Inflammatory macrophage treated with lipopolysaccharide for 1 hour (primary cell): ENCODE data around the gene TSPAN5.
"Not testable (repeated sequence)": the region's sequence is repeated elsewhere in the genome, so short reads cannot be mapped to it uniquely, and the experiment has no call there.

Experiments used
- DNase-seq, 2 donors: peaks; one replicate each; pipeline ENCODE4 v3.0.0-alpha.2; 2020 to 2022

Gene TSPAN5

GRCh38 chr4:98542011-98542410 lies 116.4 kb downstream of the TSPAN5 start:
- no peak for DNase-seq

GRCh38 chr4:98540803-98541202 lies 117.6 kb downstream of the TSPAN5 start:
- no peak for DNase-seq

- no peak for DNase-seq
Measured at GRCh38 chr4:98539741-98540140, 118.7 kb downstream of the TSPAN5 start.

- DNase-seq = peak in 1 of 2 donors; percentile 35
Measured at GRCh38 chr4:98539299-98539698, 119.1 kb downstream of the TSPAN5 start.

- no peak for DNase-seq
Measured at GRCh38 chr4:98536631-98537030, 121.8 kb downstream of the TSPAN5 start.

GRCh38 chr4:98534146-98534545 lies 124.3 kb downstream of the TSPAN5 start:
- not testable (repeated sequence) for DNase-seq

- DNase-seq = no peak
Measured at GRCh38 chr4:98530572-98530971, 127.8 kb downstream of the TSPAN5 start.

- no peak for DNase-seq
Measured at GRCh38 chr4:98529970-98530569, 128.3 kb downstream of the TSPAN5 start.

- DNase-seq = no peak
Measured at GRCh38 chr4:98528882-98529281, 129.5 kb downstream of the TSPAN5 start.

GRCh38 chr4:98527534-98528269 lies 130.7 kb downstream of the TSPAN5 start:
- no peak for DNase-seq

GRCh38 chr4:98524230-98524629 lies 134.2 kb downstream of the TSPAN5 start:
- DNase-seq = no peak

- DNase-seq = no peak
Measured at GRCh38 chr4:98522636-98523395, 135.6 kb downstream of the TSPAN5 start.

GRCh38 chr4:98522062-98522461 lies 136.3 kb downstream of the TSPAN5 start:
- no peak for DNase-seq

- no peak for DNase-seq
Measured at GRCh38 chr4:98521486-98521885, 136.9 kb downstream of the TSPAN5 start.

- no peak for DNase-seq
Measured at GRCh38 chr4:98519268-98519977, 139.0 kb downstream of the TSPAN5 start.

GRCh38 chr4:98518559-98519267 lies 139.7 kb downstream of the TSPAN5 start:
- no peak for DNase-seq

GRCh38 chr4:98517218-98518021 lies 141.0 kb downstream of the TSPAN5 start:
- DNase-seq = no peak

- DNase-seq = no peak
Measured at GRCh38 chr4:98516441-98517217, 141.8 kb downstream of the TSPAN5 start.

GRCh38 chr4:98516042-98516440 lies 142.4 kb downstream of the TSPAN5 start:
- DNase-seq = peak in 1 of 2 donors; percentile 49

- no peak for DNase-seq
Measured at GRCh38 chr4:98515470-98515809, 143.0 kb downstream of the TSPAN5 start.
